GM23248 (cell line): ENCODE data around the gene PPP1R1B.

Experiments used
- EZH2 ChIP-seq: fragments of 200-600 bp; sonication (generic); IDR thresholded peaks from 2 replicates; pipeline ENCODE4 v1.6.1; 2018; ENCODE audit warnings: antibody characterized with exemption, mild to moderate bottlenecking; ENCODE audit not compliant: insufficient read depth, poor library complexity, severe bottlenecking
- EZH2phosphoT487 ChIP-seq: fragments of 200-600 bp; sonication (generic); IDR thresholded peaks from 2 replicates; pipeline ENCODE4 v1.6.1; 2018; ENCODE audit warnings: antibody characterized with exemption, moderate library complexity, mild to moderate bottlenecking, low read depth; ENCODE audit not compliant: insufficient read depth

- TF ChIP-seq EZH2phosphoT487: no peak
- TF ChIP-seq EZH2: no peak
Measured at GRCh38 chr17:39627712-39628516, 1.2 kb downstream of the PPP1R1B start.
